A375 (cell line): Measurements from ENCODE around the gene MRPL1. TPM values are rescaled to one million over a fixed set of nuclear protein-coding genes. Genes with fewer than 3 reads are reported as not detected.

ENCODE experiments used
- small RNA-seq: library from RNA; depleted of rRNA; stranded (forward); fragments of <200 nt; gene quantifications from one replicate; pipeline ENCODE3, GENCODE V24; 2014
- total RNA-seq: library from RNA; depleted of rRNA; stranded (reverse); fragments of >200 nt; shearing (Covaris generic); gene quantifications from 2 replicates; pipeline ENCODE4 v1.2.3, GENCODE V29; 2014; rRNA removed

The MRPL1 gene
- 24.5 and 27.1 TPM in 2 replicates for total RNA-seq

GRCh38 chr4:77862478-77863216, at the start of gene MRPL1:
TSS of gene MRPL1 (plus strand) at chr4:77862830. CDS start at chr4:77862849, 19 bp downstream.

GRCh38 chr4:77818602-77819403, 43.8 kb upstream of the MRPL1 start, which contains the start of gene CNOT6L:
TSS of gene CNOT6L (minus strand) at chr4:77819368. CDS start at chr4:77819308, 60 bp downstream.

Small RNAs within 50 kb of the gene (small RNA-seq; reads per million reads assigned to genes)
- not detected for gene AC112225.1

Other genes with a start within 250 kb of the MRPL1 start
- 4.5 and 7.2 TPM in 2 replicates for gene CNOT6L, start 43.5 kb upstream of the MRPL1 start, total RNA-seq
- gene FRAS1, start 194.5 kb downstream of the MRPL1 start, total RNA-seq = 0.85 and 1.4 TPM in 2 replicates